NCI-H2029 (cell line): ENCODE data around the gene SNAPC3.
"Not testable (repeated sequence)": the region's sequence is repeated elsewhere in the genome, so short reads cannot be mapped to it uniquely, and the experiment has no call there.

ENCODE experiments used
- DNase-seq: peaks from one replicate; lab custom pipeline; 2025; lab: John Stamatoyannopoulos, UW

SNAPC3 gene

DNA sequence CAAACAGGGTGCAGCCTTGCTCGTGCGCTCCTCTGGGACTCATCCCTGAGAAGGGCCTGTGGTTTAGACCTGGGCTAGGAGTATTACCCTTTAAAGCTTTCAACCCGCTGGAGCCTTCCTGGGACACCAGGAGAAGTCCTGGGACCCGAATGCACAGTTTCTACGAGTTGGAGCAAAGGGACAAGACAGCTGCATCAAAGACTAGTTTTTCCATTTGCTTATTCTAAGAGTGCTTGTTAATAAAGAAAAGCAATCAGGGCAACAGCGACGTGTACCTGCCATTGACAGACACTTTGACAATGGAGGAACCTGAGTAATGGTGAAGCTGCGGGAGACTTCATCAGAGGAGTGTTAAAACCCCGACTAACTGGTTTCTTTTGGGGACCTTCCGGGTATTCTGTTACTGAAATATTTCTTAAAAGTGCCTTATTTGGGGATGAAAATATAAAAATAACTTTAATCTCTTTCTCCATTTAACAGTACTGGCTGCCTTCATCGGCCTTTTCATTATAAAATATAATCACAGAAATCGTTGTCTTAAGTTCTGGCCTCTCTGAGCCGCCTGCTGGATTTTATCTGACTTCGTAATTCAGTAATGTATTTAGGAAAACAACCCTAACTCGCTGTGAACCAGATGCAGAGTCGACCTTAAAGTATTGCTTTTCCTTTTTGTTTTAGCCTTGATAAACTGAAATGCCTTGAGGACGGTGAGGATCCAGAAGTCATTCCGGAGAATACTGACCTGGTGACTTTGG is 732 bp downstream of the SNAPC3 start:
- no peak for DNase-seq

DNA sequence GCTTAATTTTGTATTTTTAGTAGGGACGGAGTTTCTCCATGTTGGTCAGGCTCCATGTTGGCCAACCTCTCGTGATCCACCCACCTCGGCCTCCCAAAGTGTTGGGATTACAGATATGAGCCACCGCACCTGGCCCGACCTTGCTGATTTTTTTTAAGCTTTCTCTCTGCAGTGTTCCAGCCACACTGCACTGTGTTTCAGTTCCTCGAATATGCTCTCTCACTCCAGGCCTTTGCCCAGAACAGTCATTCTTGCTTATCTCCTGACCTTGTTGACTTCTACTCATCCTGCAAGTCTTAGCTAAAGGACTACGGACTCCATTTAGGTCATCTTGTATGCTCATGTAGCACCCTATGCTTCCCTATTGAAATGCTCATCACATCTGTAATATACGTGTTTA is 3.3 kb downstream of the SNAPC3 start:
- DNase-seq: no peak

DNA sequence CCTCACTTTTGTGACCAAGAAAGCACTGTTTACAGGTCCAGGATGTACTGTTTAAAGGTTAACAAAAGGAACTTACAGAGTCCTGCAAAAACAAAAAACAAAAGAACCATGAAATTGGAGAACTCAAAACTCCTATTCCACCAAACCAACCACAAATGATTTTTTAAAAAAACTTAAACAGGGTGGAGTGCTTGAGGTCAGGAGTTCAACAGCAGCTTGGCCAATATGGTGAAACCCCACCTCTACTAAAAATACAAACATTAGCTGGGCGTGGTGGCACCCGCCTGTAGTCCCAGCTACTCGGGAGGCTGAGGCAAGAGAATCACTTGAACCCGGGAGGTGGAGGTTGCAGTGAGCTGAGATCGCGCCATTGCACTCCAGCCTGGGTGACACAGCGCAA is 5.0 kb downstream of the SNAPC3 start:
- not testable (repeated sequence) for DNase-seq

DNA sequence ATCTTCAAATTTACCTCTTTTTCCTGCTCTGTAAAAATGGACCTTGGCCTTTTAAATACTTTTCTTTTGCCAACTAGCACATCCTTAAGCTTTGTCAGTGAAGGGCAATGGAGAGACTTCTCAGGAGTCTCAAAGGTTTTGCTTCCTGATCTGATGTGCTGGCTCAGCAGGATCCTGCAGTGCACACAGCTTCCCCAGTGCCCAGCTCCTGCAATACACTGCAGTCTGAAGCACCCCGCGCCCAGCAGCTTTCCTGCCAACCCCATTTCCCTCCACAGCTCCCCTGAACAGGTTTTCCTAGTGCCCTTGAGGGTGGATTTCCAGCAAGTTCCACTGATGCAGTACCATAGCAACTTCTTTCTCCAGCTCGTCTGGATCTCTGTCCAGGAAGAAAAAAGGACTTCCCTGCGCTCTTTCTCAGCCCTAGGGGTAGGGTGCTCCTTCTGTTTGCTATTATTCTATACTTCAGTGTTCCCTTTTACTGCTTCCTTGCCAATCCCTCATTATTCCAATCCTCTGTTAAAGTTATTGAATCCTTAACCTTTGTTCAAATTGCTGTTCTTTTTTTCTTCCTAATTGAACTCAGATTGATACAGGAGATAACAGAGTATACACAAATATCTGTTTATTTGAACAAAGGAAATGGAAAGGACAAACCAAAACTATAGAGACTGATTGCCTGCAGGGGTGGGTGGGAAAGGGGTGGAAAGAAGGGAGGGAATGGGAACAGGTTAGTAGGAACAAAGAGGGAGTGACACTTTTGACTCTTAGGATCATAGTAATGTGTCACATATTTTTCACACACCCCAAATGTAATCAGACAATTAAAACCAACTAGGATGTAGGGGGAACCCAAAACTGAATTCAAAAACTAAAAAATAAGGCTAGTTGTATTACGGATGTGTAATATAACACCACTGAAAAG is 8.5 kb downstream of the SNAPC3 start:
- no peak for DNase-seq

DNA sequence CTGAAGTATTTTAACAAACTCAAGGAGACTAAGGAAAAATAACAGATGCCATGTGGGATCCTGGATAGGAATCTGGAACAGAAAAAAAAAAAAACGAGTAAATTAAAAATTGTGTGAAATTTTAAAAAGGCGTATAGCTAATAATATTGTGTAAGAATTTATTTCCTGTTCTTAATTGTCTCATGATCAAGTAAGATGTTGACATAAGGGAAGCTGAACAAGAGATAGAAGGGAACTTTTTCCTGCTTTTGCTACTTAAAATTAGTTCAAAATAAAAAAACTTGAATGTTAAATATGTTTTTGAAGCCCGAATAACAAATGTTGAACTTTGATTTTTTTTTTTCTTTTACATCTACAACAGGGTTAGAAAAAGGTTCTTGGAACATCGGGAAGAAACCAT is 10.5 kb downstream of the SNAPC3 start:
- DNase-seq: no peak

DNA sequence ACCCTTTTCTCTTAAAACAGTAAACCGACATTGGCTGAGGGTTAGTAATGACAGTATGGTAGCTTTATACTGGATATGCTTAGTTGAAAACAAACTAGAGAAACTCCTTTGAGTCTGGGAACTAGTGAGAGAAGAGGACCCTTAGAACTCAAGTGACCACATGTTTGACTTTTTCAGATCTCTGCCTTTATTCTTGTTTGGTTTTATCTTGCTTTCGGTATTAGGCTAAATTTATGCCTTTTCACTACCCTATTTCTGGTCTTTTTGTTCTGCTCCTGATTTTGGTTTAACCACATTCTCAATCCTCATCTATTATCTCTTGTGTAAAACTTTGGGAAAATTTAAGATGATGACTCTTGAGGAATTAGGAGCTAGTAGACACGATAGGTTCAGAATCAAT is 11.0 kb downstream of the SNAPC3 start:
- no peak for DNase-seq

DNA sequence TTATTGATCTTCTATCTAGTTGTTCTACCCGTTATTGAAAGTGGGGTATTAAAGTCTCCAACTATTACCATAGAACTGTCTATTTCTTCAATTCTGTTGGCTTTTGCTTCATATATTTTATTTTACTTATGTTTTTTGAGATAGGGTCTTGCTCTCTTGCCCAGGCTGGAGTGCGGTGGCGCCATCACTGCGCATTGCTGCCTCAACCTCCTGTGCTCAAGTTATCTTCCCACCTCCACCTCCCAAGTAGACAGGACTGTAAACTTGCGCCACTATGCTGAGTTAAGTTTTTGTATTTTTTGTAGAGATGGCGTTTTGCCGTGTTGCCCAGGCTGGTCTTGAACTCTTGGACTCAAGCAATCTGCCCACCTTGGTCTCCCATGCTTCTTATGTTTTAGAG is 16.2 kb downstream of the SNAPC3 start:
- no peak for DNase-seq

DNA sequence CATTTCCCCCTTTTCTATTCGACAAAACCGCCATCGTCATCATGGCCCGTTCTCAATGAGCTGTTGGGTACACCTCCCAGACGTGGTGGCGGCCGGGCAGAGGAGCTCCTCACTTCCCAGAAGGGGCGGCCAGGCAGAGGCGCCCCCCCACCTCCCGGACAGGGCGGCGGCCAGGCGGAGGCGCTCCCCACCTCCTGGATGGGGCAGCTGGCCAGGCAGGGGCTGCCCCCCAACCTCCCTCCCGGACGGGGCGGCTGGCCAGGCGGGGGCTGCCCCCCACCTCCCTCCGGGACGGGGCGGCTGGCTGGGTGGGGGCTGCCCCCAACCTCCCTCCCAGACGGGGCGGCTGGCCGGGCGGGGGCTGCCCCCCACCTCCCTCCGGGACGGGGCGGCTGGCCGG is 19.2 kb downstream of the SNAPC3 start:
- not testable (repeated sequence) for DNase-seq

DNA sequence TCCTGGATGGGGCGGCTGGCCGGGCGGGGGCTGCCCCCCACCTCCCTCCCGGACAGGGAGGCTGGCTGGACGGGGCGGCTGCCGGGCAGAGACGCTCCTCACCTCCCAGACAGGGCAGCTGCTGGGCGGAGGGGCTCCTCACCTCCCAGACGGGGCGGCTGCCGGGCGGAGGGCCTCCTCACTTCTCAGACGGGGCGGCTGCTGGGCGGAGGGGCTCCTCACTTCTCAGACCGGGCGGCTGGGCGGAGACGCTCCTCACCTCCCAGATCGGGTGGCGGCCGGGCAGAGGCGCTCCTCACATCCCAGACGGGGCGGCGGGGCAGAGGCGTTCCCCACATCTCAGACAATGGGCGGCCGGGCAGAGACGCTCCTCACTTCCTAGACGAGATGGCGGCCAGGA is 19.6 kb downstream of the SNAPC3 start:
- DNase-seq: not testable (repeated sequence)

DNA sequence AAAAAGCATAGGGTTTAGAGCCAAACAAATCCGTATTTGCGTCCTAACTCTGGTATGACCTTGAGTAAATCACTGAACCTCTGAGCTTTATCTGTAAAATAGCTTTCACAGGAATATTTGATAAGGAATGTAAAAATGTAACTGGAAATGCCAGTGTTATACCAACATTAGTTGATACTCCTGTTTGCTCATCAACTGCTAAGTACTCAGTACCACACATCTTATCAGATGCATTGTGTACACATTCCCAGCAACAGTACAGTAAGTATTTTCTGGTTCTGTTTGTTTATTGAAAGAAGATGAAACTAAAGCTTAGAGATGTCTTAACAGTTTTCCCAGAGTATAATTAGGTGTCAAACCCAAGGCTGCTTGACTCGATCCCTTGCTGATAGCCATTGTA is 21.5 kb downstream of the SNAPC3 start:
- DNase-seq: no peak

DNA sequence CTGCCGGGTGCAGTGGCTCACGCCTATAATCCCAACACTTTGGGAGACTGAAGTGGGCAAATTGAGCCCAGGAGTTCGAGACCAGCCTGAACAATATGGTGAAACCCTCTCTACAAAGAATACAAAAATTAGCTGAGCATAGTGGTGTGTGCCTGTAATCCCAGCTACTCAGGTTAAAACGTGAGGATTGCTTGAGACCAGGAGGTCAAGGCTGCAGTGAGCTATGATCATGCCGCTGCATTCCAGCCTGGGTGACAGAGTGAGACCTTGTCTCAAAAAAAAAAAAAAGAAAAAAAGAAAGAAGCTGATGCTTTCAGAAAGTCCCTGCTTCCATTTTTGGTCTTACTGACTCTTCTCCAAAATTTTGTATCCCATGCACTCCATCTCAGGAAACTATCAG is 31.3 kb downstream of the SNAPC3 start:
- DNase-seq: no peak

DNA sequence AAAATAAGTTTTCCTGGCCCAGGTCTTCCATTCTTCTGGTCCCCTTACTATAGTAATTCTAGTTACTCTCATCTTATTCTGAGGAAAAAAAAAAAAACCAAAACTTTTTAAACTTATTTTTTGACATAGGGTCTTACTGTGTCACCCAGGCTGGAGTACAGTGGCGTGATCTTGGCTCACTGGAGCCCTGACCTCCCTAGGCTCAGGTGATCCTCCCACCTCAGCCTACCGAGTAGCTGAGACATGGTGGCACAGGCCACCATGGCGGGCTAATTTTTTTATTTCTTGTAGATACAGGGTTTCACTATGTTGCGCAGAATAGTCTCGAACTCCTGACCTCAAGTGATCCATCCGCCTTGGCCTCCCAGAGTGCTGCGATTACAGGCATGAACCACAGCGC is 38.4 kb downstream of the SNAPC3 start:
- DNase-seq: no peak

DNA sequence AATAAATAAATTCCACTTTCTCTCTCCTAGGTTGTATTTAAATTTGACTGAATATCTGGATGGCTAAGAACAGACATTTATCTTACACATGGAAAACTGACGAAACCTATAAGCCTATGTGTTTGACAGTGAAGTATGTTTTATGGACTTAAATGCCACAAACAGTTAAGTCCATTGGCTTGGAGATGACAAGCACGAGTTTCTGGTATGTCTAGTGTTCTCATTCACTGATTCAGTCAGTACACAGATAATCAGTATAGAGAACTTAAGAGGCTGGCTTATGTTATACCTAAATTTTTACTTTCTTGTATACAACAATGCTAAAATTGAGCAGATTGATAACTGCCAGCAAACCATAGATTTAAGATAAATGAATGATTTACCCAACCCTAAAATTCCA is 38.9 kb downstream of the SNAPC3 start:
- no peak for DNase-seq

DNA sequence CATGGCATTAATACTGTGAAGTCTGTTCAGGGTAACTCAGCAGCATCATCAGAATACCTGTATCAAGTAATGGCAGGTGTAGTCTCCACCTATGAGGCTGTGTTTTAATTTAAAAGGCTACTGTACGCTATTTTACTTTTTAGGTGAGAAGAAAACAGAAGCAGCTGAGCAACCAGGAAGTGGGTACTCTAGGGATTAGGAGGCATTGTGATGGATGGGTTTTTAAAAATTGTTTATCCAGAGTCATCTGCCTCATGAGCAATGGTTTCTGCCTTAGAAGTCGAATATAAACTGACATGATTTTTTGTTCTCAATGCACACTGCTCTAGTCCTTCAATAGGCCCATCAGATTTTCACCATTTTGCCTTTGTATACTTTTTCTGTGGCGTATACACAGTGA is 45.5 kb downstream of the SNAPC3 start:
- peak; percentile 3 for DNase-seq

DNA sequence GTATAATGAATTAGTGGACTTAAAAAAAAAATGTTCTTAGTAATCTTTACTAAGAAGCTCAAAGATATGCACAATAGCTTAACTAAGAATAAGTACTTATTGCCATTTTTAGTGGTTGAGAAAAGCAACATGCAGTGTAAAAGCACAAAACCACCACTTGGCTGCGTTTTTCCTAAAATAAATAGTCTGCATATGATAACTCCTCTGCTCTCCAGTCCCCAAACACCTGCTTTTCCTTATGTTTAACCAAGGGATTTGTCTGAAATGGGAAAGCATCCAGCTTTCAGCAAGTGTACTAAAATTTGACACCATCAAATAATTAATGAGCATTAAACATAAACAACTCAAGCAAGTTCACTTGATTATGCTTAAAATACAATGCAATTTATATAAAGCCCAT is 46.7 kb downstream of the SNAPC3 start:
- peak; percentile 12 for DNase-seq

DNA sequence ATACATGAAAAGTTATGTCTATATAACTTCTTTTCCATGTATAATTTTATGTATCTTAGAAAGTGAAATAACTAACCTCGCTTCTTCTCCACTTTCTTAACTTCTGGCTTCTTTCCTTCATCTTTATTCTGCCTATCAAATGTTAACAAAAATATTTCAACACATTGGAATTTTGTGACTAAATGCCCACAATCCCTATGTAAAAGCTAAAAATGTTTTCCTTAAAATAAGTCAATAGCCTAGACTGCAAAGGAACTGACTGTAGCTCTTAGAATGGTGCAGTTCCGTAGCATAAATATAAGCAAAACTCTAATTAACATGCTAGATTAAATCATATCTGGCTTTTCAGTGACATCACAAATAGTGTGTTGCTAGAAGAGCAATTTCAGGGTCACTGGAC is 47.2 kb downstream of the SNAPC3 start:
- DNase-seq: no peak

DNA sequence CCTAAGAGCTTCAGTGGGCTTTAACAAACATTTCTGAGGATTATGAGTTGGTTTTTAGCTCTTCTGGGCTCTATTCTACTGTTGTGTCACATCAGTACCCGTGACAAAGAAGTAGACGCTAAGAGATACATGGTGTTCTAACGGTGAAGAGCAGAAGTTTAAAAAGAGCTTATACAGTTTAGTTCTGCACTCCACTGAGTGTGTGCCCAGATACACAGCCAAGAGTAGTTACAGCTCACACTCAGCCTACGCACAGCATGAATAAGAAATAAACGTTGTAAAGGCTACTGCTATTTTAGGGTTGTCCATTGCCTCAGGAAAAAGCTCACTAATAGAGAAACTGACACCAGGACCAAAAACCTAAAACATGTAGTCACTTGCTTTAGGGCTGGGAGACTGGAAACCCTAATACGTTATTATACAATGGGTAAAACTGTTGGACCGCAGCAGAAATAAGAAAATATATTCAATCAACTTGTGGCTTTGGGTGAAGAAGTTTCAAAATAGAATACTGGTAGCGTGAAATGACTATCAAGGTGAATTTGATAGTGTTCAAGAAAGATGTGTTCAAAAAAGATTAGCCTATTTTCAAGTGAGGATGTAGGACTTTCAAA is 53.4 kb downstream of the SNAPC3 start:
- DNase-seq: no peak

DNA sequence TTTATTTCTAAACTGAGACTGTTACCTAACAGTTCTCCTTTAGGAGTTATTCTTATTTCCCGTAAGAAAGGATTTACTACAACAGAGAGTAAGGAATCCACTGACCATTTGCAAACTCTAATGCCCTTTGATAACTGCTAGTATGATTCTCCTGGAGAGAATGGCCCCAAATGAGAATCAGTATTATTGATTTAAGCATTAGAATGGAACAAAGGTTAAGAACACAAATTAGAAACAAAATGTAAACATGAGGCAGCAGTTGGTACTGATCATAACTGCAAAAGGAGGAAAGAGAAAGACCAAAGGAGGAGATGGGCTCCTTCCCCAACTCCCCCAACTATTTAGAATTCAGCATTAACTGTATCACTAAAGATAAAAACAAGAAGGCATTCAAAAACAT is 57.4 kb downstream of the SNAPC3 start:
- DNase-seq: no peak

DNA sequence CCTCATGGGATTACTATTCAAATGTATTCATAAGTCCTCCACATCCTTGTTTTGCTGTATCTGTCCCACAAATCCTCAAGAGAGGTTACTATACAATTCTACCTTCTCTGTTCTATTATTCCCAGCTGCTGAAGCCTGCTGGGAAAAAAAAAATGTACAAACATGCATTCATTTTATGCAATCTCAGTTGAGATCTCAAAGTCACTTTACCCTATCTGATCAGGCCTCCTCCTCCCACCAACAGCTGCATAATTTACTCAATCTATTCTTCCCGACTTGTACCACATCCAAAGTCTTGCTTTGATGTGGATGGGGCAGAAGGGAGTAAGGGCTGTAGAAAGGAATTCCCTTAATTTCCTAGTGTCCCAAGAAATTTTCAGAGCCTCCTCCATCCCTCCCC is 59.5 kb downstream of the SNAPC3 start:
- DNase-seq: no peak

DNA sequence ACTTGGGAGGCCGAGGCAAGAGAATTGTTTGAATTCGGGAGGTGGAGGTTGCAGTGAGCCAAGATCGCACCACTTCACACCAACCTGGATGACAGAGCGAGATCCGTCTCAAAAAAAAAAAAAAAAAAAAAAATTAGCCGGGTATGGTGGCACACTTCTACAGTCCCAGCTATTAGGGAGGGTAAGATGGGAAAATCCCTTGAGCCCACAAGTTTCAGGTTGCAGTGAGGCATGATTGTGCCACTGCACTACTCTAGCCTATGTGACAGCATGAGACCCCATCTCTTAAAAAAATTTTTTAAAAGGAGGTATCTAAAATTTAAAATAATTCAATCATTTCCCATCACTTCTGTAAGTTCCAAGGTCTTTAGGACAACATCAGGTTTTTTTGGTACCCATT is 62.1 kb downstream of the SNAPC3 start:
- no peak for DNase-seq

DNA sequence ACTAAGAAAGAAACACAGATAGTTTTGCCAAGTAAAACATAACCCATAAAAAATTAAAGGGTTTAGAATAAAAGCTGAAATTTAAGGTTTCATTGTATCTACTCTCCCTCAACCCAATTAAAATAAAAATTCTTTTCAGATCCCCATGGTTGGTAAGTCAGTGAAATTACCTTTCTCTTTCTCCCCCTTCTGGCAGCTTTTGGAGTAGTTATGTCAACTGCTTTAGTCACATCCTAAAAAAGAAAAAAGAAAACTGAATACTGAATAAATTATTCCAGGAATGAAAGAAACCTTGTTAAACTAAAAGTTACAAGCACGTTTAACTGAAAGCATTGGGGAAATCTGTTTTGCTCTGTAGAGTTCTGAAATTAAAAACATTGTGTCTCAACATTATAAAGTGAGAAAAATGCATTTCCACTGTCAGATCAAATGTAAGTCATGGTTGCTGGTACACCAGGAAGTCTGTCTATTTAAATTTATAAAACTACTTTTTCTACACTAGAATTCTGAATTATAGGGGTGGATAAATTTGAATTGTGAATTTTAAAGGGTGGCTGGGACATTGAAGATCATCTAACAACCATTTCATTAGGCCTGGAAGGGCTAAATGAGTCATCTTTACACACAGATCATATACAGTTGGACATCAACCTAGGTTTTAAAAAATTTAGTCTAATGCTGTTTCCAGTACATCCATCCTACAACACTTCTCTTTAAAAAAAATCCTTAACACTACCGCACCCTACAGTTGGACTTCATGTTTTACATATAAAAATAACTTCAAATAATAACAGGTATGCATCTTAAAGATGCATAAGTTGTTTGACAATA is 63.4 kb downstream of the SNAPC3 start:
- no peak for DNase-seq

DNA sequence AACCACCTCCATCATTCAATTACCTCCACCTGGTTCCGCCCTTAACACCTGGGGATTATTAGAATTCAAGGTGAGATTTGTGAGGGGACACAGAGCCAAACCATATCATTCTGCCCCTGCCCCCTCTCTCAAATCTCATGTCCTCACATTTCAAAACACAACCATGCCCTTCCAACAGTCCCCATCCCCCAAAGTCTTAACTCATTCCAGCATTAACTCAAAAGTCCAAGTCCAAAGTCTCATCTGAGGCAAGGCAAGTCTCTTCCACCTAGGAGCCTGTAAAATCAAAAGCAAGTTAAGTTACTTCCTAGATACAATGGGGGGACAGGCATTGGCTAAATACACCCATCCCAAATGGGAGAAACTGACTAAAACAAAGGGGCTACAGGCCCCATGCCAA is 69.3 kb downstream of the SNAPC3 start:
- no peak for DNase-seq
